GM23338 (cell line): ENCODE results near the gene CSDE1. TPM values are rescaled to one million over a fixed set of nuclear protein-coding genes. Genes with fewer than 3 reads are reported as not detected.
A peak's percentile ranks its signal among the peaks of the same experiment; 100 is the strongest.

ENCODE experiments used
- ATAC-seq: fragments of 200-7000 bp; cut with Tn5 transposase; 3 replicates; pipeline ENCODE4 v1.9.1; 2020
- DNase-seq: peaks from one replicate; pipeline ENCODE4 v3.0.0-alpha.2; 2015; ENCODE audit warnings: low spot score
- H2AFZ ChIP-seq: fragments of 200-600 bp; sonication (generic); 2 replicates; pipeline ENCODE4 v1.8.0; 2016; ENCODE audit warnings: antibody characterized with exemption, mild to moderate bottlenecking, moderate library complexity
- H3F3A ChIP-seq: fragments of 200-600 bp; sonication (generic); replicated peaks from 2 replicates; pipeline ENCODE4 v1.8.0; 2017; ENCODE audit warnings: antibody characterized with exemption, mixed run types, low read depth
- H3K27ac ChIP-seq: fragments of 200-600 bp; sonication (generic); 2 replicates; pipeline ENCODE4 v1.6.1; 2016; ENCODE audit warnings: low read depth
- H3K27me3 ChIP-seq: fragments of 200-600 bp; sonication (generic); 2 replicates; pipeline ENCODE4 v1.8.0; 2016; ENCODE audit warnings: mild to moderate bottlenecking, mixed run types, moderate library complexity; ENCODE audit not compliant: insufficient read depth
- H3K36me3 ChIP-seq: fragments of 200-600 bp; sonication (generic); 2 replicates; pipeline ENCODE4 v1.8.0; 2016; ENCODE audit warnings: mild to moderate bottlenecking; ENCODE audit not compliant: insufficient read depth
- H3K4me1 ChIP-seq: fragments of 200-600 bp; sonication (generic); 2 replicates; pipeline ENCODE4 v1.8.0; 2016; ENCODE audit warnings: mild to moderate bottlenecking, moderate library complexity; ENCODE audit not compliant: insufficient read depth
- H3K4me2 ChIP-seq: fragments of 200-600 bp; sonication (generic); 2 replicates; pipeline ENCODE4 v1.7.1; 2017; ENCODE audit warnings: mixed run types
- H3K4me3 ChIP-seq: fragments of 200-600 bp; sonication (generic); 2 replicates; pipeline ENCODE4 v1.6.1; 2016; ENCODE audit warnings: mixed run types
- H3K79me2 ChIP-seq: fragments of 200-600 bp; sonication (generic); replicated peaks from 2 replicates; pipeline ENCODE4 v1.8.0; 2017; ENCODE audit warnings: mild to moderate bottlenecking; ENCODE audit not compliant: insufficient read depth
- H3K9me2 ChIP-seq: fragments of 200-600 bp; sonication (generic); 2 replicates; pipeline ENCODE4 v1.8.0; 2017; ENCODE audit not compliant: insufficient read depth
- H4K20me1 ChIP-seq: fragments of 200-600 bp; sonication (generic); replicated peaks from 2 replicates; pipeline ENCODE4 v1.8.0; 2017; ENCODE audit warnings: mild to moderate bottlenecking; ENCODE audit not compliant: insufficient read depth
- H3K27ac Mint-ChIP-seq: 2 replicates; pipeline ENCODE4 v1.8.0; 2020; ENCODE audit warnings: inconsistent platforms, mild to moderate bottlenecking, moderate library complexity, mixed read lengths
- H3K27me3 Mint-ChIP-seq: 3 replicates; pipeline ENCODE4 v1.8.0; 2022; ENCODE audit warnings: low read depth, mild to moderate bottlenecking, moderate library complexity, mixed read lengths, inconsistent platforms; ENCODE audit not compliant: insufficient read depth, poor library complexity
- H3K36me3 Mint-ChIP-seq: 3 replicates; pipeline ENCODE4 v1.8.0; 2021; ENCODE audit warnings: low read depth, mild to moderate bottlenecking, inconsistent platforms, moderate library complexity, mixed read lengths
- H3K4me1 Mint-ChIP-seq: 3 replicates; pipeline ENCODE4 v1.8.0; 2020; ENCODE audit warnings: mild to moderate bottlenecking, inconsistent platforms, mixed read lengths
- H3K4me3 Mint-ChIP-seq: 3 replicates; pipeline ENCODE4 v1.8.0; 2021; ENCODE audit warnings: moderate library complexity, mild to moderate bottlenecking, inconsistent platforms, mixed read lengths
- H3K9me3 Mint-ChIP-seq: 3 replicates; pipeline ENCODE4 v1.8.0; 2020; ENCODE audit warnings: moderate library complexity, mild to moderate bottlenecking, inconsistent platforms, mixed read lengths
- JUNB ChIP-seq: IDR thresholded peaks from one replicate; pipeline ENCODE4 v1.6.1; 2016; ENCODE audit warnings: antibody characterized with exemption; ENCODE audit not compliant: unreplicated experiment
- NANOG ChIP-seq: IDR thresholded peaks from 2 replicates; pipeline ENCODE4 v1.6.1; 2016; ENCODE audit warnings: antibody characterized with exemption, borderline replicate concordance
- POLR2AphosphoS5 ChIP-seq: IDR thresholded peaks from 2 replicates; pipeline ENCODE4 v1.6.1; 2016; ENCODE audit warnings: antibody characterized with exemption, low read depth
- REST ChIP-seq: IDR thresholded peaks from one replicate; pipeline ENCODE4 v1.6.1; 2018; ENCODE audit warnings: antibody characterized with exemption; ENCODE audit not compliant: unreplicated experiment
- ZNF331 ChIP-seq: fragments of 250-450 bp; sonication (Bioruptor Pico); IDR thresholded peaks from 2 replicates; pipeline ENCODE4 v1.5.0; 2020; ENCODE audit warnings: low read depth, mild to moderate bottlenecking, moderate library complexity
- ZNF462 ChIP-seq: fragments of 250-450 bp; sonication (Bioruptor Pico); IDR thresholded peaks from 2 replicates; pipeline ENCODE4 v1.5.0; 2020; ENCODE audit warnings: mild to moderate bottlenecking, moderate library complexity
- polyA plus RNA-seq: library from polyadenylated mRNA; unstranded; fragments of >200 nt; fragmentation: Nextera tagmentation; extraction: Ambion mirVana; gene quantifications from 2 replicates; pipeline ENCODE4 v1.2.1, GENCODE V29; 2016
- total RNA-seq: library from RNA; depleted of rRNA; stranded (reverse); fragments of >200 nt; shearing (Covaris generic); gene quantifications from 2 replicates; pipeline ENCODE4 v1.2.3, GENCODE V29; 2014

The CSDE1 gene
- total and polyA plus RNA-seq, 2 experiments from 2014 or later, result 214 to 1,054 TPM

- Mint-ChIP-seq H3K36me3 (no peaks in the 10 kb centered on the region), H3K27me3 (peaks cover 6% of the 10 kb centered on the region), H3K9me3 (no peaks in the 10 kb centered on the region), H3K4me1 (peaks cover 4% of the 10 kb centered on the region; the same call in 2 of the 3 replicates), H3K27ac (peak overlapping the region; percentile 37; the same call in 1 of the 2 replicates), H3K4me3 (peak overlapping the region; percentile 85)
- H3K4me2 ChIP-seq, result peak overlapping the region; percentile 95
- H2AFZ ChIP-seq, result peak overlapping the region; percentile 99
- DNase-seq (peak; percentile 95), ATAC-seq (peak; percentile 96)
- H4K20me1 ChIP-seq, result no peaks in the 10 kb centered on the region
- peaks cover 26% of the 10 kb centered on the region; the same call in 1 of the 2 replicates for H3K27me3 ChIP-seq
- H3K4me3 ChIP-seq, result peak overlapping the region; percentile 84
- peaks cover 7% of the 10 kb centered on the region; the same call in 1 of the 2 replicates for H3F3A ChIP-seq
- H3K27ac ChIP-seq, result no peak overlapping the region
- no peak for TF ChIP-seq NANOG
- TF ChIP-seq ZNF331 (CRISPR knock-in tag), result no peak
- no peak for TF ChIP-seq ZNF462
- TF ChIP-seq REST, result peak; percentile 2
- no peak for TF ChIP-seq JUNB
- peak; percentile 55 for TF ChIP-seq POLR2AphosphoS5
- H3K9me2 ChIP-seq, result no peaks in the 10 kb centered on the region
- H3K36me3 ChIP-seq, result no peaks in the 10 kb centered on the region
- H3K4me1 ChIP-seq, result 0 out of 2 replicates have a peak, but pooled peaks cover 4% of the 10 kb centered on the region
- no peaks in the 10 kb centered on the region for H3K79me2 ChIP-seq
Observed at GRCh38 chr1:114670083-114671010, 87.4 kb downstream of the CSDE1 start.
